ENCODE data around the gene PDK2. TPM values are rescaled to one million over a fixed set of nuclear protein-coding genes. Genes with fewer than 3 reads are reported as not detected.
"Not testable (repeated sequence)": the region's sequence is repeated elsewhere in the genome, so short reads cannot be mapped to it uniquely, and the experiment has no call there.

PDK2 gene
- total RNA-seq, 1 experiment from 2014 or later: 31.9 TPM

DNA sequence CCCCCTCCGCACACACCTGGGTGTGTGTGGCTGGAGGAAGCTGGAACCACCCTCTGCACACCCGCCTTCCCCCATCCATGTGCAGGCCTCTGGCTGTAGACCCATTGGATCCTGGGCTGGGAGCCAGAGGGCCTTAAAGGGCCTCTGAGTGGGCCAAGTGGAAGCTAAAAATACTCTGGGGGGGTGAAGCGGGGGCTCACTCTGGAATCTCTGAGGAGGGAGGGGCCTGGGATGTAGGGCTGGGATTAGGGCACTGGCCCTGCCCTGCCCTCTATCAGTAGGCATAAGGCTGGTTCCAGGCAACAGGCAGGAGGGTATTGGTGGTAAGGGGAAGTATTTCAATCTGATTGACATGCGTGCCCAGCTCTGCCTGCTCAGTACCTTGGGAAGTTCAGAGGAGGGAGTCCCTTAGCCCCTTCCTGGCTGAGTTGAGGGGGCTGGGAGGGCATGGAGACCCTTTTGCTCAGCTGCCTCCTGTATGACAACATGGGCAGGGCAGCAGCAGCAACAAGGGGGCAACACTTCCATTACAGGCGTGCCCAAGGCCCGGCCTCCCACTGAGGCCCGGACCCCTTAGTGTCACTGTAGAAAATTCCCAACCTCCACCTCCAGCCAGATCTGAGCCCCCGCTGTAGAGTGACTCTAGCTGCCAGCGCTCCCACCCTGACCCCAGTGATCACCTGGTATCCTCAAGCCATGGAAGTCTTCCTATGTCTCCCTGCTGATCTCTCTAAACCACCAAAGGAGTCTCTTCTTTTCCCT is 34.0 kb upstream of the PDK2 start:
- ChIA-PET POLR2A (ENCODE audit: unreplicated experiment) (interaction anchor here (0.5 to 1.9 kb wide), 5 partner anchors 20 to 1343 kb away, joined by 3 to 39 read pairs (median 4); no protein-coding TSS in a partner anchor), CTCF (interaction anchor here (0.6 to 1.9 kb wide), 5 partner anchors 33 to 578 kb away, joined by 3 to 21 read pairs (median 6); no protein-coding TSS in a partner anchor)
- peaks cover 32% of the 10 kb centered on the region for H3F3A ChIP-seq (ENCODE audit: low read length, unreplicated experiment)
- ATAC-seq (no peak), DNase-seq (peak; percentile 70)
- peak overlapping the region; percentile 95 for H3K9ac ChIP-seq (ENCODE audit: low read length)
- intact Hi-C loops (cut with micrococcal nuclease): no loop called here
- peaks cover 93% of the 10 kb centered on the region for H3K79me2 ChIP-seq (ENCODE audit: low read length)
- H2AFZ ChIP-seq (ENCODE audit: low read length): no peak overlapping the region
- H3K27ac ChIP-seq (ENCODE audit: low read length): peak overlapping the region; percentile 96
- H3K36me3 ChIP-seq (ENCODE audit: low read depth, low read length): peaks cover 36% of the 10 kb centered on the region
- peak overlapping the region; percentile 97 for H3K4me2 ChIP-seq (ENCODE audit: low read length)
- H3K27me3 ChIP-seq (ENCODE audit: low read length): no peaks in the 10 kb centered on the region
- H3K9me3 ChIP-seq (ENCODE audit: low read length): no peaks in the 10 kb centered on the region
- no TSS peak for BruUV-seq (replicated peaks)
- H4K20me1 ChIP-seq (ENCODE audit: low read length): peaks cover 36% of the 10 kb centered on the region
- H3K9me2 ChIP-seq (replicated peaks; ENCODE audit: low read length): no peaks in the 10 kb centered on the region
- H3K4me3 ChIP-seq (ENCODE audit: low read length): peak overlapping the region; percentile 90
- no peak for TF ChIP-seq EZH2phosphoT487 (IDR thresholded peaks at IDR 0.05; ENCODE audit: borderline replicate concordance, low read length)
- TF ChIP-seq EZH2 (IDR thresholded peaks at IDR 0.05; ENCODE audit: low read length, unreplicated experiment): no peak
- TF ChIP-seq, protein P1, sequence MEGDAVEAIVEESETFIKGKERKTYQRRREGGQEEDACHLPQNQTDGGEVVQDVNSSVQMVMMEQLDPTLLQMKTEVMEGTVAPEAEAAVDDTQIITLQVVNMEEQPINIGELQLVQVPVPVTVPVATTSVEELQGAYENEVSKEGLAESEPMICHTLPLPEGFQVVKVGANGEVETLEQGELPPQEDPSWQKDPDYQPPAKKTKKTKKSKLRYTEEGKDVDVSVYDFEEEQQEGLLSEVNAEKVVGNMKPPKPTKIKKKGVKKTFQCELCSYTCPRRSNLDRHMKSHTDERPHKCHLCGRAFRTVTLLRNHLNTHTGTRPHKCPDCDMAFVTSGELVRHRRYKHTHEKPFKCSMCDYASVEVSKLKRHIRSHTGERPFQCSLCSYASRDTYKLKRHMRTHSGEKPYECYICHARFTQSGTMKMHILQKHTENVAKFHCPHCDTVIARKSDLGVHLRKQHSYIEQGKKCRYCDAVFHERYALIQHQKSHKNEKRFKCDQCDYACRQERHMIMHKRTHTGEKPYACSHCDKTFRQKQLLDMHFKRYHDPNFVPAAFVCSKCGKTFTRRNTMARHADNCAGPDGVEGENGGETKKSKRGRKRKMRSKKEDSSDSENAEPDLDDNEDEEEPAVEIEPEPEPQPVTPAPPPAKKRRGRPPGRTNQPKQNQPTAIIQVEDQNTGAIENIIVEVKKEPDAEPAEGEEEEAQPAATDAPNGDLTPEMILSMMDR (conservative IDR thresholded peaks at IDR 0.05; ENCODE audit: low read depth, low read length): no peak
- peaks cover 86% of the 10 kb centered on the region for H3K4me1 ChIP-seq (ENCODE audit: insufficient read depth, low read length)

DNA sequence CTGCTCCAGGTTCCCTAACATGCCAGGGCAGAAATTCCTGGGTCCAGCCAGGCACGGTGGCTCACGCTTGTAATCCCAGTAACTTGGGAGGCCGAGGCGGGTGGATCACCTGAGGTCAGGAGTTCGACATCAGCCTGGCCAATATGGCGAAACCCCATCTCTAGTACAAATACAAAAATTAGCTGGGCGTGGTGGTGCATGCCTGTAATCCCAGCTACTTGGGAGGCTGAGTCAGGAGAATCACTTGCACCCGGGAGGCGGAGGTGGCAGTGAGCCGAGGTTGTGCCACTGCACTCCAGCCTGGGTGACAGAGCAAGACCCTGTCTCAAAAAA is 33.5 kb upstream of the PDK2 start:
- ChIA-PET POLR2A (ENCODE audit: unreplicated experiment) (interaction anchor here (0.5 to 1.7 kb wide), 4 partner anchors 19 to 1344 kb away, joined by 3 to 39 read pairs (median 4); no protein-coding TSS in a partner anchor), CTCF (interaction anchor here (0.7 to 1.9 kb wide), 2 partner anchors 34 to 577 kb away, joined by 4 to 21 read pairs; no protein-coding TSS in a partner anchor)
- Histone ChIP-seq H3K9ac (ENCODE audit: low read length) (peak overlapping the region; percentile 95), H4K20me1 (ENCODE audit: low read length) (peaks cover 32% of the 10 kb centered on the region), H3K36me3 (ENCODE audit: low read depth, low read length) (peaks cover 41% of the 10 kb centered on the region), H3F3A (ENCODE audit: low read length, unreplicated experiment) (peaks cover 32% of the 10 kb centered on the region), H3K79me2 (ENCODE audit: low read length) (peaks cover 93% of the 10 kb centered on the region), H3K4me1 (ENCODE audit: insufficient read depth, low read length) (peaks cover 91% of the 10 kb centered on the region), H3K4me3 (ENCODE audit: low read length) (peak overlapping the region; percentile 90), H3K4me2 (ENCODE audit: low read length) (peak overlapping the region; percentile 97), H3K27ac (ENCODE audit: low read length) (peak overlapping the region; percentile 96)
- not testable (repeated sequence) for H2AFZ ChIP-seq (ENCODE audit: low read length); H3K9me2 ChIP-seq (replicated peaks; ENCODE audit: low read length); ATAC-seq; BruUV-seq (replicated peaks); H3K9me3 ChIP-seq (ENCODE audit: low read length); H3K27me3 ChIP-seq (ENCODE audit: low read length)
- intact Hi-C loops (cut with micrococcal nuclease): loop anchor here (1.0 to 2.0 kb wide), 2 partner anchors 33 to 34 kb away; partner anchors contain the start of gene PDK2
- DNase-seq: peak; percentile 33

DNA sequence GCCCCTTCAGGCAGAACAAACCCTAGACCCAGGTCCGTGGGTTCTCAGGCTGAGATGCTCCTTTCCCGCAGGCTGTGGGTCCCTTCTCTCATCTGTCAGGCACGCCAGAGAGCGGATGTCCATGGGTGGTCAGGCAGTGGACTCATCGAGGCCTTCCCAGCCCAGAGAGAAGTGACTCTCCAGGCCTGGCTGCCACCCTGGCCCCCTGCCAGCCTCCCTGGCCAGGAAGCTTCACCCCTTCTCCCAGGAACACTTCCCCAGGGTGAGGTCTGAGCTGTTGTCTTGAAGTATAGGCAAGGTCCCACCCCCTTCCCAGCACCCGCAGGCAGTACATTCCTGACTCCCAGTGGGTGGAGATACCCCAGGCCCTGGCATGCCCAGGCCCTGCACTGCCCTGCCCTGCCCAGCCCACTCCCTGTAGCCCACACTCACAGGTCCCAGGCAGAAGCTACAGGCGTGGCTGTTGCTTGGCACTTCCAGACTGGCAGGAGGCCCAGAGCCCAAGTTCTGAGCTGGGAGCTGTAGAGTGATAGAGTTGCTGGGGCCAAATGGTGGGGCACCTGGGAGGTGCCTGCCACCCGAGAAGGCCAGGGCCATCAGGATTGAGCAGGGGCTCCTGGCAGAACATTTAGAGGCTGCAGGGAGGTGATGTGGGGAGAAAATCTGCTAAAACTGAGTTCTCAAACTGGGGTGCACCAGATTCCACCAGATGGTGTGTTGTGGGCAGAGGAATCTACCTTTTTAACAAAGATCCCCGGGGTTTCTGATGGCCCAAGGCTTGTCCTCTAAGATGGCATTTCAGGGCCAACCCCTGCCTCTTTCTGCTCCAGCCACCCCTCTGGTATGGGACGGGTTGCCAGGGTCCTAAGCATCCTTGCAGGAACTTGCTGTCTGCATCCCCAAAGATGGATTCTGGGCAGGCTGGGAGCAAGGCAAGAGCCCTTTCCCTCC is 32.6 kb upstream of the PDK2 start:
- Histone ChIP-seq H4K20me1 (ENCODE audit: low read length) (peaks cover 23% of the 10 kb centered on the region), H3K4me2 (ENCODE audit: low read length) (peak overlapping the region; percentile 97), H3K9ac (ENCODE audit: low read length) (peak overlapping the region; percentile 95), H3K9me3 (ENCODE audit: low read length) (no peaks in the 10 kb centered on the region), H2AFZ (ENCODE audit: low read length) (no peak overlapping the region), H3K4me3 (ENCODE audit: low read length) (peak overlapping the region; percentile 90; the same call in 1 of the 2 replicates), H3K27ac (ENCODE audit: low read length) (peak overlapping the region; percentile 96), H3K27me3 (ENCODE audit: low read length) (no peaks in the 10 kb centered on the region), H3K4me1 (ENCODE audit: insufficient read depth, low read length) (peaks cover 95% of the 10 kb centered on the region), H3K79me2 (ENCODE audit: low read length) (peaks cover 93% of the 10 kb centered on the region), H3K9me2 (replicated peaks; ENCODE audit: low read length) (no peaks in the 10 kb centered on the region), H3K36me3 (ENCODE audit: low read depth, low read length) (peaks cover 41% of the 10 kb centered on the region), H3F3A (ENCODE audit: low read length, unreplicated experiment) (peaks cover 32% of the 10 kb centered on the region)
- intact Hi-C loops (cut with micrococcal nuclease): loop anchor here (1.0 to 2.0 kb wide), 2 partner anchors 32 to 35 kb away; partner anchors contain the start of gene PDK2
- CTCF ChIA-PET: interaction anchor here (0.7 to 1.9 kb wide), 6 partner anchors 13 to 576 kb away, joined by 4 to 21 read pairs (median 5); no protein-coding TSS in a partner anchor
- POLR2A ChIA-PET (ENCODE audit: unreplicated experiment): interaction anchor here (0.5 to 1.7 kb wide), 9 partner anchors 20 to 1252 kb away, joined by 3 to 39 read pairs (median 5); no protein-coding TSS in a partner anchor
- peak; percentile 70 for ATAC-seq
- peak; percentile 100 for DNase-seq
- no peak for TF ChIP-seq EZH2 (IDR thresholded peaks at IDR 0.05; ENCODE audit: low read length, unreplicated experiment)
- TF ChIP-seq EZH2phosphoT487 (IDR thresholded peaks at IDR 0.05; ENCODE audit: borderline replicate concordance, low read length): no peak; the same call in 1 of the 2 replicates
- TF ChIP-seq, protein P1 (conservative IDR thresholded peaks at IDR 0.05; ENCODE audit: low read depth, low read length): no peak
- TSS peak; percentile 4 for BruUV-seq (replicated peaks)
